AG10803 (cell line): ENCODE data around the gene GAB2.

Source experiments
- DNase-seq: peaks from one replicate; pipeline ENCODE4 v3.0.0; 2010; ENCODE audit warnings: low read depth
- H3K4me3 ChIP-seq: 2 replicates; pipeline ENCODE4 v1.5.1; 2011; ENCODE audit warnings: mild to moderate bottlenecking, low read length, control low read depth
- CTCF ChIP-seq: conservative IDR thresholded peaks from 2 replicates; pipeline ENCODE4 v1.5.1; 2011; ENCODE audit warnings: mild to moderate bottlenecking, low read length, control low read depth, inconsistent platforms

GAB2 gene

GRCh38 chr11:78292109-78292803 is 125.4 kb downstream of the GAB2 start:
- no peak overlapping the region for H3K4me3 ChIP-seq
- no peak for DNase-seq
- no peak for TF ChIP-seq CTCF

DNA sequence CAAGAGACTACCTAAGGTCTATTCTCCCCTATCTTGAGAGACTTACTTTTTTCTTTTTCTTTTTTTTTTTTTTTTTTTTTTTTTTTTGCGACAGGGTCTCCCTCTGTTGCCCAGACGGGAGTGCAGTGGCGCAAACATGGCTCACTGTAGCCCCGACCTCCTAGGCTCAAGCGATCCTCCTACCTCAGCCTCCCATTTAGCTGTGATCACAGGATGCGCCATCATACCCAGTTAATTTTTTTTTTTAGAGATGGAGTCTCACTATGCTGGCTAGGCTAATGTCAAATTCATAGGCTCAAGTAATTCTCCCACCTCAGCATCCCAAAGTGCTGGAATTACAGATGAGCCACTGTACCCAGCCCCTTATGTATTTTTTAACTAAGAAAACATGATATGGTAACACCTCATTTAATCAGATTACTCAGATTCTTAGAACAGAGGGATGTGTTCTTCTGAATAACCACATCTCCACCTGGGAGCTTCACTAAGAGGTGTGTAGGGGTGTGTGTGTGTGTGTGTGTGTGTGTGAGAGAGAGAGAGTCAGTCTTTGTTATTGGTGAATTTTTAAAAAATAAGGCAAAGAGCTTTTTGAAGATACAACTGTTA is 126.0 kb downstream of the GAB2 start:
- no peak for DNase-seq
- H3K4me3 ChIP-seq, result no peak overlapping the region
- TF ChIP-seq CTCF, result no peak

- H3K4me3 ChIP-seq, result no peak overlapping the region
- DNase-seq, result peak; percentile 85
- no peak for TF ChIP-seq CTCF
Observed at GRCh38 chr11:78290293-78291176, 127.1 kb downstream of the GAB2 start.

- TF ChIP-seq CTCF, result no peak
- no peak overlapping the region for H3K4me3 ChIP-seq
- no peak for DNase-seq
Observed at GRCh38 chr11:78289552-78290292, 127.9 kb downstream of the GAB2 start.

GRCh38 chr11:78284260-78284659 is 133.4 kb downstream of the GAB2 start:
- no peak for DNase-seq
- TF ChIP-seq CTCF, result no peak
- no peak overlapping the region for H3K4me3 ChIP-seq

GRCh38 chr11:78282821-78283220 is 134.8 kb downstream of the GAB2 start:
- no peak overlapping the region for H3K4me3 ChIP-seq
- no peak for TF ChIP-seq CTCF
- no peak for DNase-seq
